ENCODE measurements around the gene NR5A1.

NR5A1 gene

GRCh38 chr9:124456341-124457078, 50.7 kb downstream of the NR5A1 start:
- DNase-seq, result no peak

- no peak for DNase-seq
Measured at GRCh38 chr9:124455820-124456219, 51.4 kb downstream of the NR5A1 start.

GRCh38 chr9:124454791-124455443, 52.3 kb downstream of the NR5A1 start:
- no peak for DNase-seq

GRCh38 chr9:124454296-124454695, 52.9 kb downstream of the NR5A1 start:
- DNase-seq, result no peak

GRCh38 chr9:124453586-124454191, 53.5 kb downstream of the NR5A1 start:
- DNase-seq, result no peak

DNA sequence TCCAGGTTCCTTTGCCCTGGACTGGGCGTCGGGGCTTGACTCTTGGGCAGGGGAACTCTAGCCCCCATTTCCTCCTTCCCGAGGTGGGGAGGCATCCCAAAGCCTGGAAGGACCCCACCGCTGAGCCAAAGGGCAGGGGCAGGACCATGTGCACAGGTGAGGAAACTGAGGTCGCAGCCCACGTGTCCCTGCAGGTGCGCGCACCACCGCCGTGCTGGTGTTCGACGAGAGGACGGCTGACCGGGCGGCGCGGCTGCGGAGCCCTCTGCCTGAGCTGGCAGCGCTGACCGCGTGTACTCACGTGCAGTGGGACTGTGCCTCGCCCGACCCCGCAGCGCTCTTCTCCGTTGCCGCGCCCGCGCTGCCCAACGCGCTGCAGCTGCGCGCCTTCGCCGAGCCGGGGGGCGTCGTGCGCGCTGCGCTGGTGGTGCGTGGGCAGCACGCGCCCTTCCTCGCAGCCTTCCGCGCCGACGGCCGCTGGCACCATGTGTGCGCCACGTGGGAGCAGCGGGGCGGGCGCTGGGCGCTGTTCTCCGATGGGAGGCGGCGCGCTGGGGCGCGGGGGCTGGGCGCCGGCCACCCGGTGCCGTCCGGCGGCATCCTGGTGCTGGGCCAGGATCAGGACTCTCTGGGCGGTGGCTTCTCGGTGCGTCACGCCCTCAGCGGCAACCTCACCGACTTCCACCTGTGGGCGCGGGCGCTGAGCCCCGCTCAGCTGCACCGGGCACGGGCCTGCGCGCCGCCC, 54.2 kb downstream of the NR5A1 start:
- DNase-seq, result no peak

DNA sequence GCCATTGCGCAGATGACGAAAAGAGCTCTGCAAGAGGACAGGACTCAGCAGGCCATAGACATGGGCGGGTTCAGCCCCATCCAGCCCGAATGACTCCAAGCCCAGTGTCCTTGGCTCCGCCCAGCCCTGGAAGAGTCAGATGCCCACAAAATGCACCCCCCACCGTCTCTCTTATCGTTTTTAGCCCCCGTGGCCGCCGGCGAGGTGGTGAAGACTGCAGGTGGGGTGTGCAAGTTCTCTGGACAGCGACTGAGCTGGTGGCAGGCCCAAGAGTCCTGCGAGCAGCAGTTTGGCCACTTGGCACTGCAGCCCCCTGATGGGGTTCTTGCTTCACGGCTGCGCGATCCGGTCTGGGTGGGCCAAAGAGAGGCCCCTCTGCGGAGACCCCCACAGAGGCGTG, 54.9 kb downstream of the NR5A1 start:
- DNase-seq, result no peak

DNA sequence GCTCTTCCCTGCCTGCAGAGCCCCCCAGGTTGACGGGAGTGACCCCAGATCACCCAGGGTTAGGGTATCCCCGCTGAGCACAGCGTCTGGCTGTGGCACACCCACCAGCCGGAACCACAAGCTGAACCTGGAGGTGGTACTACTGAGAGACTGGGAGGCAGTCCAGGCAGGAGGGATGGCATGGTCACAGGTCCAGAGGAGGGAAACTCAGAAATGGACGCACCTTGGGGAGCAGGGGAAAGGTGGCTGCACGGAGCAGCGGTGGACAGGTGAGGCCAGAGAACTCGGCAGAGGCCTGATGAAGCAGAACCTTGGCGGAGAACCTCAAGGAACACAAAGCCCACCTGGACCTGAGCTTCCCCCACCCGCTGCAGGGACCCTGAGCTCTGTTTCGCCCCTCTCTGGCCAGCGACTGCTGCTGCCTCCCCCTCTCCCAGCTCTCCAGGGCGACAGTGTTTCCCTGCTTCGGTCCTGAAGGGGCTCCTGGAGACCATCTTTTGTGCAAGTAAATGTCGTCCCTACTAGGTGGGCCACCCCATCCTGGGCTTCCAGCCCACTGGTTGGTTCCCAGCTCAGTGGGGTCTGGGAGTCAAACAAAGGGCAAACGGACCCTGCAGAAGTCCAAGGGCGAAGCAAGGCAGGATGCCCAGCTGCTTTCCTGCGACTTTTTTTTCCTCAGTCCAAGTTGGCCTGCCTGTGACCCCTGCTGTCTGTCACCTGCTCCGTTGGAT, 56.1 kb downstream of the NR5A1 start:
- DNase-seq, result no peak

DNA sequence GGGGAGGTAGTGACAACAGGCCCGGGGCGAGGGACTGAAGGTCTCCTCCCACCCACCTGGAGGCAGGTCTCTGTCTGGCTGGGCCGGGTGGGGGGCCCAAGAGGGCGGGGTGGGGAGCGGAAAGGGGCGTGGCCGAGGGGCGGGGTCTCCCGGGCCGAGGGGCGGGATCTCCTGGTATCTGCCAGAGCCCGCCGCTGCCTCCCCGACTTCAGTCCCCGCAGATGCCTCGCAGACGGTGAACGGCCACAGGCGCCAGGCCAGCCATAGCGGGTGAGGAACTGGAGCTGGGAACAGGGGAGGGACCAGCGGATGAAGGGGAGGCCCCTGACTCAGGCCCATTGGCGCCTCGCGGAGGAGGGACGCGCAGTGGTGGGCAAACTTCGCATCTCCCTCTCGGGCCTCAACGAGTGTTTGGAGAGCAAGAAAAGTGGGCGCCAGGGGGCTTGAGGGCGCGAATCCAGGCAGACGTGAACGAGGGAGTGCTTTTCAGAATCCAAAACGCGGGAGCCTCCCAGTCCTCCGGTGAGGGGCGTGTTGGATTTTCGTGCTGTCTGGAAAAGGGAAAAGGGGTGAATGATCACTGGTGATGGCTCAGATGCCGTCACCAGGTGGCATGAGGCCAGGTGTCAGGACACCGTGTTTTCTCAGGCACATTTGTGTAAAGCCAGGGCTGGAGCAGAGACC, 56.8 kb downstream of the NR5A1 start, which contains the start of gene ADGRD2:
Gene ADGRD2, plus strand, starts transcription at position 211 of the 684 bp plus-strand sequence. CDS start 1,216 bp downstream, outside the sequence.
- no peak for DNase-seq

- DNase-seq, result no peak
Measured at GRCh38 chr9:124449381-124450151, 57.6 kb downstream of the NR5A1 start.

DNA sequence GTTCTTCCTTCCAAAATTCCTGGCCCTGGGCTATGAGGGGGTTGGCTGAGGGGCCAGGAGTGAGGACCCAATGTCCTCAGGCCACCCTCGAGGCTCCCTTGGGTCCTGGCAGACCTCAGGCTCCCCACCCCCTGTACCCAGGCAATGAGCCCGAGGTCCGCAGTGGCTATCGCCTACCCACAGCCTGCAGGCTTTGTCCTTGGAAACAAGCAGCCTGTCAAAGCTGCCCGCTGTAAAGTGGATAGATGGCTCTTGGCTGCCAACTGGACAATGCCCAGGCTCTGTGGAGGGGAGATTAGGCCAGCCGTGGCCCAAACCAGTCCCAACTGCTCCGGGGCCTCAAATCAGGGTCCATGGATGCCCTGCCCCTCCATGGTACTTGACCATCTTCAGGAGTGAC, 59.2 kb downstream of the NR5A1 start:
- no peak for DNase-seq

DNA sequence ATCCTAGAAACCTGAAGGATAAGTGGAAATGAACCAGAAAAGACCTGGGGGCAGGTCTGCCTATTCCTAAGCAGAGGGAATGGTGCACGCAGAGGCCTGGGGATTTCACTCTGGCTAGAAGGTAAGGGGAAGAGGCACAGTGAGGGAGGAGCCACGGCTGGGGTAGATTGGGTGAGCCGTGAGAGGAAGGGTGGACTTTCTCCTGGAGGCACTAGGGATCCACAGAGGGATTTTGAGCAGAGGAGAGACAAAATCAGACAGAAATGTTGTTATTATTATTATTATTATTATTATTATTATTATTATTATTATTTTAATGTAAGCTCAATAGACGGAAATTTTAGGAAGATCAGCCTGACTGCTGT, 59.9 kb downstream of the NR5A1 start:
- DNase-seq, result no peak

DNA sequence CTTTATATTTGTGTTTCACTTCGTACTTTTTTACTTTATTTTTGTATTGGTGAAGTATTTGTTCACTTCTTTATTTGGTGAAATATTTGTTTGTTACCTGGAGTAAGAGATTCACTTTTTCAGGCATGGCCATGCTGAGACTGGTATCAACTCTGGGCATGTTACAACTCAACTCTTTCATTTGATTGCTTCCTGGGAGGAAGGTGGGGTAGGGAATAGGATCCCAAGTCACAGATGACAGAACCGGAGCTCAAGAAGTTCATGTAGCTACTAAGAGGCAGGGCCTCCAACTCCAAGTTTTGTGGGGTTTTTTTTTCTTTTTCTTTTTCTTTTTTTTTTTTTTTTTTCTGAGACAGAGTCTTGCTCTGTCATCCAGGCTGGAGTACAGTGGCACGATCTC, 63.0 kb downstream of the NR5A1 start:
- no peak for DNase-seq

DNA sequence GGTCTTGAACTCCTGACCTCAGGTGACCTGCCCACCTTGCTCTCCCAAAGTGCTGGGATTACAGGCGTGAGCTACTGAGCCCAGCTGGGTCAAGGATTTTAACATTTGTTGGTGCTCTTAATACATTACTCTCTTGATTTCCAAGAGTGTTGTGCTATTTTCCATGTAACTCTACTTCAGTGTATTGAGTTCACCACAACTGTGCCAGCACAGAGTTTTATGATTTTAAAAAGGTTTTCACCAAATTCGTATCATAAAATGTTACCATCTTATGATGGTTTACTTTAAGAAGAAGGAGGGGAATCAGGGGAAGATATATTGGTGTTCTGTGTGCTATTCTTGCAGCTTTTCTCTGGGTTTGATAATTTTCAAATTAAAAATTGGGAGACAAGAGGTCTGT, 63.6 kb downstream of the NR5A1 start:
- DNase-seq, result no peak

GRCh38 chr9:124442826-124443225, 64.4 kb downstream of the NR5A1 start:
- DNase-seq, result no peak

DNA sequence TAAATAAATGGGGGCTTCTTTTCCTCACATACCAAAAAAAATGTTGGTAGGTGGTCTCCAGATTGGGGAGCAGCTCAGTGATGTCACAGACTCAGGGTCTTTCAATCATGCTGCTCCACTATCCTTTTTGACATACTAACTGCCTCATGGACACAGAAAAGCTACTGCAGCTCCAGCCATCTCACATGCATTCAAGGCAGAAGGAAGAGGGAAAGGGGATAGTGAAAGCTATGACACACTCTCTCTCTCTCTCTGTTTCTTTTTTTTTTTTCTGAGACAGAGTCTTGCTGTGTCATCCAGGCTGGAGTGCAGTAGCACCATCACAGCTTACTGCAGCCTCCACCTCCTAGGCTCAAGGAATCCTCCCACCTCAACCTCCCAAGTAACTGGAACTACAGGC, 64.8 kb downstream of the NR5A1 start:
- DNase-seq, result no peak

- DNase-seq, result no peak
Measured at GRCh38 chr9:124441291-124441690, 65.9 kb downstream of the NR5A1 start.

DNA sequence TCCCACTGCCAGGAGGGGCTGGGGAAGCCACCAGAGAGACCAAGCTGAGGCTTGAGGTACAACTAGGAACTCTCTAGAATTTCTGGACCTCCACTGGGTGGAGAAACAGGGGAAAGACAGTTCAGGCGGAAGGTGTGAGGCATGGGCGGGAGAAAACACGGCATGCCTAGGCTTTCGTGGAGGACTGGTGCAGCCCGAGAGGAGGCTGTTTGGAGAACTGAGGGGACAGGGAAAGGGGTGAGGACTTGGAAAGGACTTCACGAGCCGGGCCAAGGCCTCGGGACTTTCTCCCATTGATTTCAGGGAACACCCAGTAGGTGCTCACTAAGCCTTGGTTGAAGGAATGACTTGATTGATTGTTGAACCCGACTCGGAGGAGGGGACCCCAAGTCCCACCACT, 66.4 kb downstream of the NR5A1 start:
- no peak for DNase-seq

- no peak for DNase-seq
Measured at GRCh38 chr9:124439686-124440243, 67.4 kb downstream of the NR5A1 start.

DNA sequence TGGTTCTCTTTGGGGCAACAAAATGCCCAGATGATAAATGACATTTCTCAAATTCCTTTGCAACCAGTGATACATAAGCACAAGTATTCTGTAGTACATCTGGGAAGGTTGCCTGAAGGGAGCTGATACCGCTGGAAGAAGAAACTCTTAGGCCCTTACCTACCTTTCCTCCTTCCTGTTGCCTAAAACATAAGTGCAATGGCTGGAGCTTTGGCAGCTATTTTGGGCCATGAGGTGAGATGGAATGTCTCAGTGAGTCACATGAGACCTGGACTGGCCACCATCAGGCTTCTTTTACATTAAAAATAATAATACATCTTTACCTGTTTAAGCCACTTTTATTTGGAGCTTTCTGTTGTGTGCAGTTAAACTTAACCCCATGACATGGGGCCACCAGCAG, 68.1 kb downstream of the NR5A1 start:
- DNase-seq, result no peak

DNA sequence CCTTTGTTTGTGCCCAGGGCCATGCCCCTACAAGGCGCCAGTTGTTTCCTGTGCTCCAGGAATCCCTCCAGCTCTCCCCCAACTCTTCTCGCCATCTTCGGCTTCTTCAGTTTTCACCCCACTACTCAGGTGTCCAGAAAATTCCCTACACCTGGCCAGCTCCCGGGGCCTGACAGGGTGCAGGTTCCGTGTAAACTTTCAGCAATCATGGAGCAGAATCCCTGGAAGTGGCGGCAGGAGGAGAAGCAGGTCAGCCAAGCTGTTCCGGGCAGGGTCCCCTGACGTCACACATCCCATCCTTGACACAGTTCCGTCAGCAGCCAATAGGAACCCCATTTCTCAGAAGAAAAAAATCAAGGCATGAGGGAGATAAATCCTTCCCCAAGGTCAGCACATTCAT, 69.1 kb downstream of the NR5A1 start:
- no peak for DNase-seq

All from KG1 (cell line).